RCC 7860 (cell line): ENCODE results near the gene TRANK1.

Source experiments
- DNase-seq: peaks from one replicate; pipeline ENCODE4 v3.0.0-alpha.2; 2015; ENCODE audit warnings: low spot score
- FAIRE-seq: peaks from 2 replicates; lab custom pipeline; 2012; peaks lifted over from hg19 to GRCh38; lab: Jason Lieb, UNC

The TRANK1 gene

DNA sequence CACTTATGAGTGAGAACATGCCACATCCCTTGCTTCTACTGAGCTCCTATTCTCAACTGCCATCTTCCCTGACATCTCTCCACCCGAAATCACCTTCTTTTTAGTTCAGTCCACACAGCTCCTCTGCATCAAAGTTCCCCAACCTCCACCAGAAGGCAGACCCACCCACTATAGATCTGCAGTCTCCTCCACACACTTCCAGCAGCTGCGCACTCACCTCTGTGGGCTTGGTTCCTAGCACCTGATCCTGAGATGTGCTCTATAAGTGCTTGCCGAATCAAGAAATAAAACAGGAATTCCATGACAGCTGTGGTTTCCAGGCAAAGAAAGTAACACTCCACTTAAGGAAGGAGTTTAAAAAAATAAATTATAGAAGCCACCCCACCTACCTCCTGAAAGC is 85.4 kb downstream of the TRANK1 start:
- DNase-seq (no peak), FAIRE-seq (no peak)

DNA sequence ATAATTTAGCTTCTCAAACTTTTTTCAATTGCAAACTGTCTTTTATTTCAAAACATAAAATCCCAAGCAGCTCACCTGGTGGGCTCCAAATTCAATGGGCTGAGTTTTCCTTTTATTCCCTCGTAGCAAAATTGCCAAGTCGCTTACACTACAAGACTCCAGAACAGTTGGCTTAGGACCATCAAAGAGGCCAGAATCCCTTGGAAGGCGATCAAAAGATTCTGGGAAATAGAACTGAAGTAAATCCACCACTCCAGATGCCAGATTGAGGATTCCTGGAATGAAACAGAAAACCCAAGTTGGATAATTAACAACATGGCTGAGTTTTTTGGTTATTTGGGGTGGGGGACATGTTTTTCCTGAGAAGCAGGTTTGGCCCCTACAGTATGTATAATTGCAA is 92.8 kb downstream of the TRANK1 start:
- DNase-seq (no peak), FAIRE-seq (no peak)

DNA sequence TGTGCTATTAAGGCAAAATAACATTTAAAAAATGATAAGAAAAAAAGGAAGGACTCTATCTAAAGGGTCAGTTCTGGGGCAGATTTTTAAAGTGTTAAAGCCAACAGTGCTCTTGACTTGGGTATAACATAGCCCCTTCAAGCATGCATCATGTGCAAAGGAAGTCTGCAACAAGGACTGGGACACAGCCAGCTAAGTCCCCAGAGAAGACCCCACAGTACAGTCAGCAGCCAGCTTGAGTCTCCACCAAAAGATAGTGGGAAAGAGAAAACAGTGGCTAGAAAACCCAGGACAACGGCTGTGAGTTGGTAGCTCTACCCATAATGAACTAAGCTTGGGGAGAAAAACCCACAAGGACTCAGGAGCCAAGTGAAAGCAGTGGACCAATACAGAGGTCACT is 94.1 kb downstream of the TRANK1 start:
- DNase-seq: no peak
- FAIRE-seq: no peak

DNA sequence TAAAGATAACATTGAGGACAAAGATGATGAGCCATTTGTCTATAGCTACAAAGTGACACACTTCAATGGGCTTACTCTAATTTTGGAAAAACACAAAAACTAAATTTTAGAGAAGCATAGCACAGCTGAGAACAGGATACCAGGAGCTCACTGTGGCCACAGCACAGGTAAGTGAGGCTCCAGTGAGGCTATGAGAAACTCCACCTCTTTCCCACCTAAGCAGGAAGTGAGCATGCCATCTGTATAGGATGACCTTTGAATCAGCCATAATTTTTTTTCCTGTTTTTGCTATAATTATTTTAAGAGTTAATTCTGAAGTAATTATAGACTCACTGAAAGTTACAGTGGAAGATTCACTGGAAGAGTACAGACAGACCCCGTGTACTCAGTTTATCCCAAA is 98.4 kb downstream of the TRANK1 start:
- no peak for FAIRE-seq
- no peak for DNase-seq

DNA sequence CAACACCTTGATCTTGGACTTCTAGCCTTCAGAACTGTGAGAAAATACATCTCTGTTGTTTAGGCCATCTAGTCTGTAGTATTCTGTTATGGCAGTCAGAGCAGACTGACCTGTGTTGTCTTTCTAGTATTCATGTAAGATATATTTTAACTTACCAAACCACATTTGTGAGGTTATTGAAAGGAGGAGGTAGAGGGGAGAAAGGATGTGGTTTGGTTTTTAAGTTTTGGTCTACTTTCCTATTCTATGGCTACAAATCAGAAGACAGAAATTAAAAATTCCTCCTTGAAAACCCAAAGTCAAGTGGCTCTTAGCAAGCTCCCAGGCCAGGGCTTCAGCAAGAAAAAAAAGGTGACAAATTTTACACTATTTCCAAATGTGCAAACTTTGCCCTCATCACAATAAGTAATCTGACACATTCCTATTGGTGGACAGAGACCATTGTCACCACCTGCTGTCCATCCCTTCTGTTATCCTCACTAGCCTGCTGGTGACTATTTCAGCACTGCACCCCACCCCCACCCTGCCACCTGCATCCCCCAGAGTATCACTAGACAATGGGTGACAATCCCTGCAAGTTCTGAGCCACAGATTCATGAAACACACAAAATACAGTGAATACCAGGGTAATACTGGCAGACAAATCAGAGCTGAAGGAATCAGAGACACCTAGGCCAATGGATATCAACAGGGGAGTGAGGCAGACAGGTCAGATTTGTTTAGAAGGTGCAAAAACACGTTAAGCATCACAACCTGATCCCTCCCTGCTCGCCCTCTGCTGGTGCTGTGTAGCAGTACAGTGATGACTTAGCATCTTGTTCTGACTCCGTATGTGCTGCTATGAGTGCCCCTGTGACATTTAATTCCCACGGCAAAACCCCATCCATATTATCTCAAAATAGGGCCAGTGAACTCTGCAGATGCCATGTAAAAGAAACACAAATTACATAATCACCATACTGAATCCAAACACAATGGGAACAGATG is 101.5 kb downstream of the TRANK1 start:
- DNase-seq (no peak), FAIRE-seq (no peak)

DNA sequence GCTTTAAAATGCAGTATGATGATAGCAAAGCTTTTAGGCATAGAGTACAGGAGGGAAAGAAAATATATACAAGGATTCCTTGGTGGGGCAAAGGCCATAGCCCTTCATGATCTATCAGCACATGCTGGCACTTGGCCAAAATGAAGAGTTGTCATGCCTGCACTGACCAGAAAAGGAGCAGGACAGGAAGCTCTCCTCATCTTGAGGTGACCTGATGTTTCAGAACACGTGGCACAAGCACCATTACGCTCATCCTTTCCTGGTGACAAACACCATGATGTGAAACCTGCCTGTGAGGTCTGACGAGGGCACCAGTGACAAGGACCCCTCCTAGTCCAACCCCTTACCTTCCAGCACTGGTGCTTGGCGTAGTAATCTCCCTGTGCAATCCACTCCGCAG is 102.6 kb downstream of the TRANK1 start:
- FAIRE-seq: no peak
- DNase-seq: no peak

DNA sequence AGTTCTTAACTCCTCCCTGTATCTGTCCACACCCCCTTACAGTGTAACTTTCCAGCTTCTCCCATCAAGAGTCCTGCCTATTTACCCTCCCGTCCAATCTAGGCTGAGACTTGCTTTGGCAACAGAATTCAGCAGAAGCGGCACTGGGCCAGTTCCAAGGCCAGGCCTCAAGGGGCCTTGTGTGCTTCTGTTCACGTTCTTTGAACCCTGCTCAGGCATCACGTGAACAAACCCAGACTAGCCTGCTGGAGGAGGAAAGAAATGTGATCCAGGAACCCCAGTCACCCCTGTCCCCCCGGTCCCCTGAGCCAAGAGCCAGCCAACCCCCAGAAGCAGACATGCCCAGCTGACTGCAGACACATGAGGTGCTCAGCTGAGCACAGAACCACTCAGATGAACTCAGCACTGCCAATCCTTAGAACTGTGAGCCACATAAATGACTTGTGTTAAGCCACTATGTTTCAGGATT is 104.4 kb downstream of the TRANK1 start:
- DNase-seq: no peak
- no peak for FAIRE-seq

DNA sequence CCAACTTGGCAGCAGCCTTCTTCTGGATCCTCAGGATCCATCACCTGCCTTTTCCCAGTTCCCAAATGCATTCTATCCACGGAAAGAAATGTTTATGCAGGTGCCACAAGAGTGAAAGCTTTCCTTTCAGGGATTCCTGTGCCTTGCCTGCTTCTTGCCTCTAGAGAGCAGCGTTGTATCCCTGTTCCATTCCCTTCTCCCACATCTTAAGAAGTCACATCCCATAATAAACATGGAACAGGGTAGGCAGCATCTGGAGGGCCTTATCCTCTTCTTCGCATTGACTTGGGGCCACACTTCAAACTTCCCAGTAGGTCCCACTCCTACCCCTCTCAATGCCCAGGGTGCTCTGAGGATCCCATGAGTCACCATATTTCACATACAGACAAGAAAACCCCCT is 107.8 kb downstream of the TRANK1 start:
- FAIRE-seq (no peak), DNase-seq (no peak)

DNA sequence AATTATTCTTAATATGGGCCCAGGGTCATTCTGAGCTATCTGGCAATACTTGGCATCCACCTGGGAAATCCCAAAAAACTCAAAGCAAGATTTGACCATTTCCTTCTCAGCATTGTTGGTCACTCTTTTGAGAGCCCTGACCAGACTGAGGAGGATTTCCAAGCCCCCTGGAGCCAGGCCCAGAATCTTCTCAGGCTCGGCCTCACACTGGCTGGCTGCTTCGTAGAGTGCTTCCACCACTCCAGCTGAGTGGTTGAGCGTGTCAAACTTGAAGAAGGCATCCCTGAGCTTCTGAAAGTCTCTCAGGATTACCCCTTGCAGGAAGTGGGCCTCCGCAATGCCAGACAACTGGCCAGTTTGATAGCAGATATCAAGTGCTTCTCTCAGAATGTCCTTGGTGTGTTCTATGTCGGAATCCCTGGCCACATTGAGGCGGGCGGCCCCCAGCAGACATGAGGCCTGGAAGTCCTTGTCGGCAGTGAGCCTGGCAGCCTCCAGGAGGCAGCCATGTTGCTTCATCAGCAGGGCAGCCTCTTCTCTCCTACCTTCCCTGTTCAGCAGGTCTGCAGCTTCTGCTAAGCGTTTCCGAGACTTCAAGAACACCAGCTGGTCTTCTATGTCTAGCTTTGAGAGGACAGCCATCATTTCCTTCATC is 111.6 kb downstream of the TRANK1 start:
- DNase-seq (no peak), FAIRE-seq (no peak)

DNA sequence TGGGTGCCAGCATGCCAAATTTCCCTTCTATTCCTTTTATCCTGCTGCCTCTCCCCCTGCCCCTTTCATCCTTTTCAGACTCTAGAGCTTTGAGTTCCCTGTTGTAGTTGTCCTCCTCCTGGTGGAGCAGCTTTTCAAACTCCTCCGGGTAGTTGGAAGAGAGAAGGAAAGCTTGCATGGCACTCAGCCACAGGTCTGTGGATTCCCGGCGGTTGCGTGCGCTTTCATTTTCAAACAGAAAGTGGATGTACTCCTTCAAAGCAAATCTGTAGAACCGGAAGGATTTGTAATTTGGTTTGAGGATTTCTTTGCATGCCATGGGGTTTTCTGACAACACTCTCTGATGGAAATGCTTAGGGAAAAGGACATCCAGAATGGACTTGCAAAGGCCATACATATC is 112.4 kb downstream of the TRANK1 start:
- FAIRE-seq (no peak), DNase-seq (no peak)

DNA sequence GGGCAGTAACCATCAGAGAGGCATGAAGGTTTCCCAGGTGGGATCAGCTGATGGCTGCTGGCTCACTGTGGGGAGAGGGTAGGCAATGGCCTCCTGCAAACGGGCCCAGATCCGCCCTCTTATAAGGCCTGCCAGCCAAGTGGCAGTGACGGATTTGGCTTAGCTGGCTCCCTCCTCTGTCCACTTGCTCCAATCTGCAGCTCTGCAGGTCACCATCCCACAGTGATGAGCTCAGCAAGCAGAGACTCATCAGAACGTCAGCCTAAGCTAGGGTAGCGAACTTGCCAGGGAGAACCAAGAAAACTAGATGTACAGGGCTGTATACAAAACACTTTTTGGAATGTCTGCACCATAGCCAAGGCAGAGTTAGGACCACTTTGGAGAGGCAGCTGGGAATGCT is 117.7 kb downstream of the TRANK1 start:
- FAIRE-seq: no peak

DNA sequence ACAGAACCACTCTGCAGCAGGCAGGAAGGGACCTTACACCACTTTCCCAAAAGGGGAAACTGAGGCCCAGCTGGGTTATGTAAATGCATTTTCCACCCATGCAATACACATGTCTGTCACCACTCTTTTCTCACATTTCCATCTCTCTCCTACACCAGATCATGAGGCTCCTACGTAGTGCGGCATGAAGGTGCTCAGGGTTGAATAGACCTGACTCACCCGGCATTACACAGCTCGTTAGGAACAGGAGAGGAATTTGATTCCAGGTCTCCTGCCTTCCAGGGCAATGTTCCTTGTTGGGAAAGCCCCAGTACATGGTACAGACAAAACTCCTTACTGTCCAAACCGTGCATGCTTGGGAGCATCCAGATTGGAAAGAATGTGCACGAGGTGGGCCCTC is 118.6 kb downstream of the TRANK1 start:
- FAIRE-seq (no peak), DNase-seq (no peak)

More for the DNA sequence above, 117.7 kb downstream of the TRANK1 start:
- no peak for DNase-seq

DNA sequence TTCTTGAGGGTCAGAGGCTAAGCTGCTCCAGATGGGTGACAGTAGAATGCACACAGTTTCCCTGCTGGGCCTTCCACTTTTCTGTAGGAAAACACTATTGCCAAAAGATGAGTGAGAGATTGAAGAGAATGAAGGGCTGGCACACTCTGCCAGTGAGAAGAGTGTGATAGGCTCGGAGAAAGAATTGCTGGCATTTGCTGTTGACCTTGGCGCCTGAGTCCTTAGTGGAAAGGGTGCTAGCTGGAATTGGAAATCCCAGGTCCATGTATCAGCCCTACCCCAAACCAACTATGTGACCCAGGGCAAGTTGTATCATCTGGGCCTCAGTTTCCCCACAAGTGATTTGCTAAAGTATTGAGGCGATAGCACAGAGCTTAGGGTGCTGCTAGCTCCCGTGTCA is 120.4 kb downstream of the TRANK1 start:
- FAIRE-seq (no peak), DNase-seq (no peak)

DNA sequence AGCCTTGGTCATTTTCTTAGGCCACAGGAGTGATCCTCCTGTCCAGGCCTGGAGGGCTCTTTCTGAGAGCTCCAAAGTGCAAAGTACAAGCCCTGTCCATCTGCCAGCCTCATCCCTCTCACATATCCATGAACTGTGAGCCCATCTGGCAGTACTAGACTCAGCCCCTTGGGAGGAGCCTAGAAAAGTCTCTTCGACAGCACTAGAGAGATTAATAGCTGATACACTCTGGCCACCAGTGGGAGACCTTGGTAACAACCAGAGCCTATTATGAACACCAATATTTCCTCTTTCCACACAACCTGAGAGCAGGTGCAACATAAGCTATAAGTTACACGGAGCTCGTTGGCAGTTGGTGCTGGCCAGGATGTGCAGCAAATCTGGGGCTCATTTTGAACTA is 121.0 kb downstream of the TRANK1 start:
- no peak for DNase-seq
- FAIRE-seq: no peak

DNA sequence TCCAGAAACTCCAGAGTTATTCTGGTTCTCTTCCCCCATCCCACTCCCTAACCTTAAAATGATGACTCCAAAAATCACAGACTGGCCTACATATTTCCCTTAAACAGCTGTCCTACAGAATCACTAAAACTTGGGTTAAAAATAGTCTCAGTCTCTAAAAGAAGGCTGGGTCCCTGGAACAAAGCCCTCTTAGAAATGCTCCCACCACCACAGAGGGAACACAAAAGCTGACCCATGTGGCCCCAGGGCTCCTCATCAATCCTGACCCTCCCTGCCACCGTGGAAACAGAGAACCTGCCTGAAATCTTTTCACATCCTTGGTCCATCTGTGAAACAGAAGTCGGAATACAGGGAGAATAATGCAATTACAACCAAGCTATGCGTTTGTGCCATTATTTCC is 124.8 kb downstream of the TRANK1 start:
- FAIRE-seq: no peak
- no peak for DNase-seq

DNA sequence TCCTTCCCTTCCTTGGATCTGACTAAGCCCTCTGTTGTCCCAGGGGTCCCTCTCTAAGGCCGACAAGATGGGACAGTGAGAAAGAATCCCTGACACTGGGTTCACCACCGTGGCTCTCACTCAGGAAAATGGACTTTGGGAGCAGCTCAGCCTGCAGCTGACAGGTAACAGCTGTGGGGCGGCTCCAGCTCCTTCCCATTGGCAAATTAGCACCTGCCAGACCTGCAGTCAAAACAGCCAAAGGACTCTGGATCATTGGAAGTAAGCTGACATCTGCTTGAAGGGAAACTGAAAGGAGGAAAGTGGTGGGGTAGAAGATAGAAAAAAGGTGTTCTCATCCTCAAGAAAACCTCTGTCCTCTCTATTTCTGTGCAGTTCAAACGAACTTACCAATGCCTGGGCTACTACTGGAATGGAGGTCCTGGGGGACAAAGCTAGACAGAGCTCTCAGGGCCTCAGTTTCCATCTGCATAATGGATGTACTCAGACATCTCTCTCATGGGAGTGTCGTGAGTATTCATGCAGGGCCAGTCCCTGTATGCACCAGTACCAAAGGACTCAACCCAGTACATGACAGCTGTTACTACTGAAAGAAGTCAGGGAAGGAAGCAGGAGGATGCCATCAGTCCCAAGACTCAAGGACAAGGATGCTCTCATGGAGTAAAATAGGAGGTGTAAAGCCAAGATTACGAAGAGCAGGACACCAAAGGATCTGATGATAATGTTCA is 126.9 kb downstream of the TRANK1 start:
- FAIRE-seq: no peak
- no peak for DNase-seq

DNA sequence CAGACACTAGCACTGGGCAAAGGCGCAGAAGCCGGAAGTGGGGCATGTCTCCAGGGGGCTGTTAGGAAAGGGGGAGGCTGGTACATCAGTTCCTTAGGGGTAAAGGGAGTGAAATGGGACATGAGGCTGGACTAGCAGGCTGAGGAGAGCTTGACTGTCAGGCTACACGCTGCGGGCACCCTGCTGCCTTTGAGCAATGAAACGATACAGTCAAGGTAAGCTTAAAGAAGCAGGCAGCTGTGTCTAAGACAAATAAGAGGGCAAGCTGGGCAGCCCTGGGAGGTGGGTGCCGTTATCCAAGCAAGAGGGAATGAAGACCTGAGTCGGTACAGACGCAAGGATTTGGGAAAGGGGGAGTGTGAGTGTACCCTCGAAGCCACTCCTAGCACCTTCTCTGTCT is 129.5 kb downstream of the TRANK1 start:
- DNase-seq: no peak
- no peak for FAIRE-seq

DNA sequence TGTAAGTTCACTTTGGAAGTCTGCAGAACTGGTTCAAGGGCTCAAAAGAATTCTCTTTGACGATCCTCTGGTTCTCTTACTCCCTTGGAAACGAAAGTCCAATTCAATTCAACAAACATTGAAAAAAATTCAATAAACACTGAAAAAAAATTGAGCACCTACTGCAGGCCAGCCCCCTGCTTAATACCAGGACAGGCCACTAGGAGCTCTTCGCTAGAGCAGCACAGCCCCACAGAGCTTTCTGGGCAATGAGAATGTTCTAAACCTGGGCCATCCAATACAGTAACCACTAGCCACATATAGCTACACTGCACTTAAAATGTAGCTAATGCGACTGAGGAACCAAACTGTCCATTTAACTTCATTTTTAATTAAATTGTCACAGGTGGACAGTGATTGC is 130.1 kb downstream of the TRANK1 start:
- DNase-seq (no peak), FAIRE-seq (no peak)

DNA sequence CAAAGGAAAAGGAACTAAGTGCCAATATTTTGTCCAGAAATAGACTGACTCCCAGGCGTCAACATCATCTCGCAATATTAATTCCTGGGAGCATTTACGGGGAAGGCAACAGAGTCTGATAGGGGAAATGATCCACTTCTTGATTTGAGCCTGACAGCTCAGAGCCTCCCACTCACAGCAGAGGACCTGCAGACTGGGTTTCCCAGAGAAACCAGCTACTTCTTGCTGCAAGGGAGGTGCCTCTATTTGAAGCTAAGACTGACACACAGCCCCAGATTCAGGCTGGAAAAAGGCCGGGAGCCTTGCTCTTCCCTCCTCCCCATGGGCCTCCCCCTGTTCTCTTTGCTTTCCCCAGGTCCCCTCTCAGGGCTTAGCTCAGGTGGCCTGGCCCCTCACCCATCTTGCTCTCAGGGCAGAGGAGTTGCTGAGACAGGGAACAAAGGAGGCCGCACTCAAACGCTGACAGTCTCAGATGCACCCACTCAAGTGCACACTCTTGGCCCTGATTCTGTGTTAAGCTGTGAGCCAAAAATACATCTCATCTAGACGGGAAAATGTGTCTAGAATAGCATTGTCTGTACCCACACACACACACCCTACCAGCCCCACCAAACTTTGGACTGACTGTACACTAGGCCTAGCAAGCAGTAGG is 130.7 kb downstream of the TRANK1 start:
- FAIRE-seq: no peak
- DNase-seq: no peak

DNA sequence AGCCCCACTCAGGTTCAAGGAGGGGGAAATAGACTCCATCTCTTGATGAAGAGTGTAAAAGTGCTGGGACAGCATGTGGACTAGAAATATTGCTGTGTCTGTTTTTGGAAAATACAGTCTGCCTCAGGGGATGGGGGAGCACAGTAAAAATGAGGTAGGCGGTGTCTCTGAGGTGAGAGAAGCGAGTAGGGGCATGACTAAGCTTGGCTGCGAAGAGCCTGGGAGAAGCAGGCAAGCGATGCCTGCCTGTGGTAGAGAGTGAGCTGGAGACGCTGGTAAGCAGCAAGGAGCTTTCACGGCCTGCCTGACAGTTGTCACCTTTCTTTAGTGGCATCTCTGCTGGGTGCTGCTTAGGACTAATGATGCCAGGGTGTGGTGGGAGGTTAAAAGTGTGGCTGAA is 131.5 kb downstream of the TRANK1 start:
- DNase-seq: no peak
- FAIRE-seq: no peak

DNA sequence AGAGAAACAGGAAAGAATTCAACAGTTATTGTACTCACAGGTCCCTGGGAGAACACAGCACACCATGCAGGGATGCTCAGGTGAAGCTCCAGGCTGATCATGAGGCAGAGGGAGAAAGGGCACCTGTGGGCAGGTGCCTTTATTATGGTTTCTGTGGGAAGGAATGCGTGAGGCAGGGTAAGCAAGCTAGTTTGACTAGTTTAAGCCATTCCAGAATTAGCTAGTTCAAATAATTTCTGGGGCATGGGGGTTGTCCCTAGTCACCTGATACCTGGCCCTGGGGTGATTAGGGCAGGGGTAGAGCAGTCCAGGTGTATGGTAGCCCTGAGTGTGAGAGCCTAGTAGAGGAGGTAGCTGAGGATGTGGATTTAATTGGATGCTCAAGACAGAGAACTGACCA is 132.6 kb downstream of the TRANK1 start:
- FAIRE-seq: no peak
- DNase-seq: no peak
